ENCODE measurements around the gene CLEC20A. TPM values are rescaled to one million over a fixed set of nuclear protein-coding genes. Genes with fewer than 3 reads are reported as not detected.

Gene CLEC20A
- not detected for total RNA-seq

- intact Hi-C loops (cut with DNase I), result no loop called here
- H3K4me1 ChIP-seq, result no peaks in the 10 kb centered on the region
- no peaks in the 10 kb centered on the region for H3K9me3 ChIP-seq
- H3K27me3 ChIP-seq, result no peaks in the 10 kb centered on the region
- H3K27ac ChIP-seq, result no peak within 1 kb of the TSS
- no peak within 1 kb of the TSS for H3K4me3 ChIP-seq
- TF ChIP-seq CTCF (IDR thresholded peaks at IDR 0.05) (no peak), POLR2A (IDR thresholded peaks at IDR 0.05) (no peak)
- ATAC-seq, result no peak
- WGBS, 2 donors, result 86 to 95% methylated on average over 22 to 25 of the region's 26 CpGs
- no peak for DNase-seq
- no peaks in the 10 kb centered on the region for H3K36me3 ChIP-seq (replicated peaks in 1 of 2; ENCODE audit: insufficient read depth in 1 of 2, low read depth in 2 of 2)
Observed at GRCh38 chr1:178496410-178497135, at the start of gene CLEC20A. TSS of gene CLEC20A (minus strand) at chr1:178496964. CDS start at chr1:178496939, 25 bp downstream.

GRCh38 chr1:178544531-178544930 lies 47.8 kb upstream of the CLEC20A start:
- no peak for DNase-seq
- no peaks in the 10 kb centered on the region for H3K27me3 ChIP-seq
- no peak overlapping the region for H3K27ac ChIP-seq
- H3K9me3 ChIP-seq, result no peaks in the 10 kb centered on the region
- H3K4me3 ChIP-seq, result no peak overlapping the region
- H3K36me3 ChIP-seq (replicated peaks in 1 of 2; ENCODE audit: insufficient read depth in 1 of 2, low read depth in 2 of 2), result no peaks in the 10 kb centered on the region
- intact Hi-C loops (cut with DNase I), result loop anchor here (5.0 kb wide), 1 partner anchor 208 kb away; no protein-coding TSS in a partner anchor
- ATAC-seq, result no peak
- TF ChIP-seq CTCF (IDR thresholded peaks at IDR 0.05) (no peak), POLR2A (IDR thresholded peaks at IDR 0.05) (no peak)
- WGBS, 2 donors, result 82 to 87% methylated on average over 9 of the region's 9 CpGs
- H3K4me1 ChIP-seq, result peaks cover 16% of the 10 kb centered on the region

GRCh38 chr1:178543290-178543607 lies 46.5 kb upstream of the CLEC20A start:
- H3K4me3 ChIP-seq, result peak overlapping the region in 1 of 2 donors; percentile 88
- peak overlapping the region in 3 of 4 donors; percentile 68 to 88 (median 87) for H3K27ac ChIP-seq
- WGBS, 2 donors, result 10 to 12% methylated on average over 8 to 10 of the region's 10 CpGs
- peak; percentile 11 for ATAC-seq
- H3K9me3 ChIP-seq, result no peaks in the 10 kb centered on the region
- no peaks in the 10 kb centered on the region for H3K36me3 ChIP-seq (replicated peaks in 1 of 2; ENCODE audit: insufficient read depth in 1 of 2, low read depth in 2 of 2)
- intact Hi-C loops (cut with DNase I), result loop anchor here (5.0 kb wide), 1 partner anchor 209 kb away; no protein-coding TSS in a partner anchor
- peaks cover 16% of the 10 kb centered on the region for H3K4me1 ChIP-seq
- TF ChIP-seq POLR2A (IDR thresholded peaks at IDR 0.05) (no peak), CTCF (IDR thresholded peaks at IDR 0.05) (no peak)
- no peaks in the 10 kb centered on the region for H3K27me3 ChIP-seq
- no peak for DNase-seq

GRCh38 chr1:178542554-178543289 lies 46.0 kb upstream of the CLEC20A start:
- peak; percentile 88 for ATAC-seq
- 0% methylated on average over 3 to 61 of the region's 66 CpGs for WGBS, 2 donors
- Histone ChIP-seq H3K27ac (peak overlapping the region; percentile 68 to 88 (median 80)), H3K4me3 (peak overlapping the region; percentile 49 to 88), H3K36me3 (replicated peaks in 1 of 2; ENCODE audit: insufficient read depth in 1 of 2, low read depth in 2 of 2) (no peaks in the 10 kb centered on the region), H3K27me3 (no peaks in the 10 kb centered on the region), H3K4me1 (peaks cover 20% of the 10 kb centered on the region), H3K9me3 (no peaks in the 10 kb centered on the region)
- TF ChIP-seq POLR2A (IDR thresholded peaks at IDR 0.05) (peak in 1 of 3 donors; percentile 1), CTCF (IDR thresholded peaks at IDR 0.05) (peak; percentile 94 to 100 (median 98))
- intact Hi-C loops (cut with DNase I), result loop anchor here (5.0 kb wide), 1 partner anchor 210 kb away; no protein-coding TSS in a partner anchor
- peak; percentile 84 to 91 (median 88) for DNase-seq

All from body of pancreas (tissue), 4 donors.